GM19238 (cell line): ENCODE measurements around the gene ZHX3.
"Not testable (repeated sequence)": the region's sequence is repeated elsewhere in the genome, so short reads cannot be mapped to it uniquely, and the experiment has no call there.

Source experiments
- DNase-seq: peaks from one replicate; pipeline ENCODE4 v3.0.0; 2011; ENCODE audit warnings: low spot score; ENCODE audit not compliant: insufficient read length

Gene ZHX3

DNA sequence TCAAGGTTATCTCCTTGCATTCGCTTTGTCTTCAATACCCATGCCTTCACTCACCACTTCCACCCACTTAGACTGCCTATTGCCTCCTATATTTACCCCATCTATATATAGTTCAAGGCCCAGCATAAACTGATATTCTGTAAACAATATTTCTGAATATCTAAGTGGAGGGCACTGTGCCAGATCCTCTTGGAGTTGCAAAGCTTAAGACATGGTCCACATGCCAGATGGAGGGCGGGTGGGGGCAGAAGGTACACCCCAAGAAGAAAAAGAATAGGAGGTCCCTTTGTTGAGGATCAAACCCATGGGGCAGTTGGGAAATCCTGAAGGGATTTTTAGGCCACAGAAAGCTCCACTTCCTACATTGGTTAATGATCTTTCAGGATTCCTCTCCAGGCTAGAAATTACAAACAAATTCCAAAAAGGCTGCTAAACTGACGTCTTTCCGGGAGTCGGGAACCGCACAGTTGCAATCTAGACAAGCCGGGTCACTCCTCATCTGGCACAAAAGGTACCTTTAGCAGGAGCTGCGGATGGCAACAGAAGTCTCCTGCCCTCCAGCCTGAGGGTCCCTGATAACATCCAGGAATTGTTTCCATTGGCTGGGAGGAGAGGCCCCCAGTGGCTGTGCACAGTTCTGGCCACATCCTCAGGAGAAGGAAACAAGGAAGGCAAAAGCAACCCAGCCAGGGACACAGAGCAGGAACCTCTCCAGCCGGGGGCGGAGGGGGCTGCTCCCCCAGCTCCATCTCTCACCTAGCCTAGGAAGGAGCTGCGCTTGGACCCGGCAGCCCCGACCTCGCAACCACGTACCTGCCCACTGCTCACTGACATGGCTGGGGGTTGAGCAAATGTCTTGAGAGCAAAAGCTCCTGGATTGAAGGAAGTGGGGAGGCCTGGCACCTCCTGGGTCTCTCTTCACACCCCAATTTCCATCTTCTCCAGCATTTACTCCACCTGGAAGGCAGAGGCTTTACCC lies 17.2 kb upstream of the ZHX3 start:
- DNase-seq, result no peak

DNA sequence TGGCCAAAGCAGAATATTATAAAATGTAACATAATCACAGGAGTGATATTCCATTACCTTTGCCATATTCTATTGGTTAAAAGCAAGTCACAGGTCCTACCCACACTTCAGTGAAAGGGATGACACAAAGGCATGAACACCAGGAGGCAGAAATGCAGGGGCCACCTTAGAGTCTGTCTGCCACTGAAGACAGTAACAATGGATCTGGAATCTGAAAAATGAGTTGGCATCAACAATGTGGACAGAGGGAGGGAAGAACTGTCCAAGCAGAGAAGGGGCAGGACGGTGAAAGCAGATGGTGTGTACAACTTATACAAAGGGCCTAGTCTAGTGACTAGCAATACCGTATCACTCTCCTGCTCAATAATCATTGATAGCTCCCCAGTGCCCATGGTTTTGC lies 16.5 kb upstream of the ZHX3 start:
- DNase-seq, result no peak

DNA sequence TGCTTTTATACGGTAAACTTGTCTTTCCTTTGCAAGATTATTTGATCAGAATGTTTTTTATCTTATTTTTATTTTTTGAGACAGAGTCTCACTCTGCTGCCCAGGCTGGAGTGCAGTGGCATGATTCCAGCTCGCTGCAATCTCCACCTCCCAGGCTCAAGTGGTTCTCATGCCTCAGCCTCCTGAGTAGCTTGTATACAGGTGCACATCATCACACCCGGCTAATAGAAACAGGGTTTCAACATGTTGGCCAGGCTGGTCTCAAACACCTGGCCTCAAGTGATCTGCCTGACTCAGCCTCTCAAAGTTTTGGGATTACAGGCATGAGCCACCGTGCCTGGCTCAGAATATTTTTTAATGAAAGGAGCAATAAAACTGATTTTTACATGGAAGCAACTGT lies 14.2 kb upstream of the ZHX3 start:
- DNase-seq, result no peak

DNA sequence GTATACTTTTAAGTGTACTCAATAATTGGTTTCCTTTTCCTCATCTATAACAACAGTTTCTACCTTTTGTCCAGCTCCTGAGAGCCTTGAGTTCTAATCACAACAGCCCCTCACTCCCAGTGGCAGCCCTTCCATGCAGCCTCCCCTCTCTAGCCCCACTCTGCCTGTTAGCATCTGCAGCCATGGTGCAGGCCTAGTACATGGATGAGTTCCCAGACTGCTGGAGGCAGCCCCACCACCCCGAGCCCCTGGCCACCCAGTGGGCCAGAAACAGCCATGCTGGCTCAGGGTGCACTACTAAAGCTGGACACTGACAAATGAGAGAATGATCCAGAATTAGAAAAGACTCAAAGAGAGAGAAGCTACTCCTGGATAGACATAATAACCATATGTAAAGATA lies 13.4 kb upstream of the ZHX3 start:
- DNase-seq, result no peak

DNA sequence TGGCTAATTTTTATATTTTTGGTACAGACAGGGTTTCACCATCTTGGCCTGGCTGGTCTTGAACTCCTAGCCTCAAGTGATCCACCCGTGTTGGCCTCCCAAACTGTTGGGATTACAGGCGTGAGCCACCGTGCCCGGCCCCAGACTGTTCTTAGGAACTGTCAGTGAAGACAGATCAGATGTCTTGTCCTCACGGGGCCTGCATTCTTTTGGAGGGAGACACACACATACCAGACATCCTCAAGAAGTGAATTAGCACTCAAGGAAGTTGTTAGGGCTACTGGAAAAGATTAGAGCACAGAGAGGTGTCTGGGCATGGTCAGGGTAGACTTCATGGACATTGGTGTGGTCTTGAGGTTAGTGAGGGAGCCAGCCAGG lies 12.8 kb upstream of the ZHX3 start:
- no peak for DNase-seq

DNA sequence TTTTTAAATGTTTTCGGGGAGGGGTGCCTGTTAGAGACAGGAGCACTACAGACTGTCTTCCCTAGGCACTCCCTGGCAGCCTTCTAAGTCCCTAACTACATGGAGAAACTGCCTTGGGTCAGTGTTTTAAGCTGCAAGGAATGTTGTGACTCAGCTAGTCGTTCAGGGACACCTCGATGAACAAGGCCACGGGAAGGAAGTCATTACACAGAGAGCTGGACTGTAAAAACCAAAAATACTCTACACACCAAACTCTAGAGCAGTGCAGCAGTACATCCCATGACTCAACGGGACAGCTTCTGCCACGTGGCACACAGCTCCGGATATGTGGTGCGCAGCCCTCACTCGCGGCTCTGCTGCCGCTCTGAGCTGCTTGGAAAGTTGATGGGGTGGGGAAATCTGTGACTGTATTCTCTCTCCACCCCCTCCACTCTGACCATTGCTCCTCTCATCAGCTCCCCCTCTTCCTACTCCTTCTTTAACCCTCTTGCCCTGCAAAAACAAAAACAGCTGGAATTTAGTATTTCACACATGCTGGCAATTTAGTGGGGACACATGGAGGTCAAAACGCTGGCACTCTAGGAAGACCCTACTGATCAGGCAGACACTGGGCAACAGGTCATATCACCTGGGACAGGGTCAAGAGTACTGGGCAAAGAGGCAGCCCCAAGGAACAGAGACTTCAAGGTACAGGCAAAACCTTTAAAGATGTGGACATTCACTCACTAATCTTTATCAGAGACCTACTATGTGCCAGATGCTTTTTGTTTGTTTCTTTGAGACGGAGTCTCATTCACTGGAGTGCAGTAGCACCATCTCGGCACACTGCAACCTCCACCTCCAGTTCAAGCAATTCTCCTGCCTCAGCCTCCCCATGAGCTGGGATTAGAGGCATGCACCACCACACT lies 12.2 kb upstream of the ZHX3 start:
- no peak for DNase-seq

DNA sequence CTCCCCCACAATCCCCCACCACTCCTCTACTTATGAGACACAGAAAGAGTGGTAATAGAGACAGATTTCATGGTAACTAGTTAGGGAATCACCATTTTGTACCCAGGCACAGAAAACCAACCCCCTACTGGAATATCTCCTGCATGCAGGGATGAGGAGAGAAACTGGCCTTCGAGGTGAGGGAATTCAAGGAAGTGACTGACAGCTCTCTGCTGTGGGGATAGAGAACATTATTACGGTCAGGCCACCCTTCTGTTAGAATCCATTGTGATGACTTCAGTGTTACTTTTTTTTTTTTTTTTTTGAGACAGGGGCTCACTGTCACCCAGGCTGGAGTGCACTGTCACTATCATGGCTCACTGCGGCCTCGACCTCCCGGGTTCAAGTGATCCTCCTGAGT lies 9.6 kb upstream of the ZHX3 start:
- no peak for DNase-seq

DNA sequence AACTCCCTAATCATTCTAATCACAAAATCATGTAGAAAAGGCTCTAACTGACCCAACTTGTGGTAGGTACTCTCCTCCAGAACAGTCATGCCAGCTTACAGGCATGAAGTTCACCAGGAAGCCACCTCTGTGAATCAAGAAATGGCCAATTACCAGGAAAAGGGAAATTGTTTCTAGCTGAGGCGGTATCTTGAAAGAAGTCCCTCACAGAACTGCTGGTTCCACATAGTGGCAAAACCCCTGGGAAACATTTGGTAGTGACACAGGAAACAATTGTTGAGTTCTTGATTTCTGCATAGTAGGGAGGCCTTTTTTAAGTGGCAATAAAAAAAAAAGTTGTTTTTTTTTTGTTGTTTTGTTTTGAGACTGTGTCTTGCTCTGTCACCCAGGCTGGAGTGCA lies 3.4 kb upstream of the ZHX3 start:
- no peak for DNase-seq

DNA sequence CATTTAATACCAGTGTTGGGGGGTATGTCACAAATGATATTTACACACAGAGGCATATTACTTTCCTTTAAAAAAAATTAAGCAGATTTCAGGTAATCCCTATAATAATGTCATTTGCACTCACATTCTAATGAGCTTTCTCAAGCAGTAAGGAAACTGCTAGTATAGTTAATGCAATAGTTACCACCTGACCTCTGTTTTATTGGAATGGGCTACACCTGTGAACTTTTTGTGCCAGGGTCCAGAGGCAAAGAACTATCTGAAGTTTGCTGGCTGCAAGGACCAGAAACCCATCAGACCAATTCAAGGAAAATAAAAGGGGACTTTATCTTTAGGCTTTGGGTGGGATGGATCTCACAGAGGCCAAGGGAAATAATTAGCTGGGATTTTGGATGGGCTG lies 2.9 kb upstream of the ZHX3 start:
- DNase-seq, result no peak

DNA sequence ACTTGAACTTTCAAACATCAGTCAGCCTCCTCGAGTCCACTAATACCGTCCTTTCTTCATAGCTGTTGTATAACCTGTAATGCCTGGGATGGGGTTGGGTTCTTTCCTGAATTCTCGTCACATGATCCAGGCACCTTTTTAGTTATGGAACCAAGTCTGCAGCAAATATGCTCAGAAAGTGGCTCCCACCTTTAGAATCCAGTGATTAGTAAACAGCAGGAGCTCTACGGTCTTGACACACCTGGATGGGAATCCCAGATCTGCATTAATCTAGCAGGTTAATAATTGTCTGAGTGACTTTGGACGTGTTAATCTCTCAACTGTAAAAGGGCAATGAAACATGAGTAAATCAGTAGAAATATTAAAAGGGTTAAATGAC lies 729 bp upstream of the ZHX3 start:
- no peak for DNase-seq

DNA sequence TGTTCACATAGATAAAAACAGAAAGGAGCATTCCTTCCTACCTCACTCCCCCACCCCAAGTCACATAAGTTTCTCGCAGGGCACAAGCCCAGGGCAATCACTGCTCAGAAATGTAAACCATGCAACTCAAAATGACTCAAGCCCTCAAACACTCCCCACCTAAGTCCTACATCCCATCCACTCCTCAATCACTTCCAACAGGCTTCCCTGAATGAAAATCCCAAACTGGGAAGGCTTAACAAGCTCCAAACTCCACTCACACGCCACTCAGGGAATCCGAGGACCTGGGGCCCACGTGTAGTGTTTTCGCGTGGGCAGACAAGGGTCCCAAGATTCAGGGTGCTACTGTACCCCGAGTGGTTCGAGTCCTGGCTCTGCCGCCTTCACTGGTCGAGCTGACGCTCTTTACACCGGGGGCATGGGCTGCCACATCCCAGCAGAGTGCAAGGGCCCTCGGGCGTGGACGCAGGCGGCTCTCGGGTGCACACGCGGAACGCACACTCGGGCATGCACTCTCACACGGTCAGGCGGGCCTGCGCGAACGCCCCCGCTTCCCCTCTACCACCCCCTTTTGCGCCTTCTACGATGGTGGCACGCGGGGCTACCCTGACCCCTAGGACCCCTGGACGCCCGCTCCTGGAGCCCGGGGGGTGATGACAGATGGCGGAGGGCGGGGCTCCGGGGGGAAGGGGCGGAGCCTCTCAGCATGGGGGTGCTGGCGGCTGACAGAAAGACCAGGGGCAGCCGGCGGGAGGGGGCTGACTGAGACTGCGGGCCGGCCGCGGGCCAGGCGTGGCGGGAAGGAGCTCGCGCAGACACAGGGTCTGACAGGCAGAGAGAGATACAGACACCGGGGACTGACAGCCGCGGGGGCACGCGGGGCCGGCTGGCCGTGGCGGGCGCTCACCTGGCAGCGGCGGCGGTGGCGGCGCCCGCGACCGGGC lies 657 bp downstream of the ZHX3 start:
- peak; percentile 82 for DNase-seq

DNA sequence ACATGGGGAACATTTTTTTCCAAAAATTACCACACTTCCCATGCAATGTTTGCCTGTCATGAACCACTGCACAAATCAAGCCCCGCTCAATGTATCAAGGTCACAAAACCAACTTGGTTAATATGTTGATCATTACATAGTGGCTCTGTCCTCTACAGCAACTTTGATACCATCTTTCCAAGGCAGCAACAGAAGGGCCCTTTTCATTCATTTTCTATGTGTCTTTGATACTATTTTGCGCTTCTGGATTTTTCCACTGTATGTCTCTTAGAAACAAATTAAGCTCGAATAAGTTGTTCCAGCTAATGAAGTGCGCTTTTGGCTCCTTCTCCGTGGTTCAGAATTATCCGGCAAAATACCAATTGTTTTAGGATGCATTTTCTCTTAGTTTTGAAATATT lies 1.5 kb downstream of the ZHX3 start:
- DNase-seq, result no peak

DNA sequence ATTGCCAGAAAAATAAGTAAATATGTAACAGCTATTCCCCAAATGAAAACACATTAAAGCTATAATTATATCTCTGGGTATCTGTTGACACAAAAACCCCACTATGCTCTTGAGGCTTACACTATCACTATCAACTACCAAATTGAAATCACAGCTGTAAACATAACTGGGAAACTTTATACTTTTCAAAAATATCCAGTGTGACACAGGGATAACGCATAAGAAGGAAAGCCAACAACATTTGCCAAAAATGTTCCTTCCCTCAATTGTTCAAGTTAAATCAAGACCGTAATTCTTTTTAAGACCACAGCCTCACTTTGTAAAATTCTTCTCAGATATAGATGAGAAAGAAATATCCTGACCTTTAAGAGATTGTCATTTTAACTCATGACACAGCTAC lies 3.1 kb downstream of the ZHX3 start:
- no peak for DNase-seq

DNA sequence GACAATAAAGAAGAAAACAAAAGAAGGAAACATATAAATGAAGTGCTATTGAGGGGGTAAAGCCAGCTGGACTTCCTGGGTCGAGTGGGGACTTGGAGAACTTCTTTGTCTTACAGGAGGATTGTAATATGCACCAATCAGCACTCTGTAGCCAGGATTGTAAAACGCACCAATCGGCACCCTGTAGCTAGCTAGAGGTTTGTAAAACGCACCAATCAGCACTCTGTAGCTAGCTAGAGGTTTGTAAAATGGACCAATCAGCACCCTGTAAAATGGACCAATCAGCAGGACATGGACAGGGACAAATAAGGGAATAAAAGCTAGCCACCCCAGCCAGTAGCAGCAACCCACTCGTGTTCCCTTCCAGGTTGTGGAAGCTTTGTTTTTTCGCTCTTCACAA lies 5.5 kb downstream of the ZHX3 start:
- not testable (repeated sequence) for DNase-seq

DNA sequence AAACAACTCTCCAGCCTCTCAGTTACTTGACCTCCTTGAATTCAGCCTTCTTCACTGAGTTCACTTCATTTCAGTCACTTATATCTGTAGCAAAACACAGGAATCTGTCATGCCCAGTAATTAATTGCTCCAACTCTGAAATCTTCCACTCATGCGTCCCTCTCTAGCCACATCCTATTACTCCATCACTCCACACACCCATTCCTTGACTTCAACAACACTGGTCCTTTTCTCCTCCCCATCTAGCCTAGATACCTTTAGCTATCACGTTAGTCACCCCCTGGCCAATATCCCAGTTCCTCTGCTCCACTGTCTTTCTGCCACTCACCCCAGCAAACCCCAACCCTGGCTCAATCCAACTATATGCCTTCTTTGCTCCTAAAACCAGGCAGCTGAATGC lies 7.7 kb downstream of the ZHX3 start:
- no peak for DNase-seq

DNA sequence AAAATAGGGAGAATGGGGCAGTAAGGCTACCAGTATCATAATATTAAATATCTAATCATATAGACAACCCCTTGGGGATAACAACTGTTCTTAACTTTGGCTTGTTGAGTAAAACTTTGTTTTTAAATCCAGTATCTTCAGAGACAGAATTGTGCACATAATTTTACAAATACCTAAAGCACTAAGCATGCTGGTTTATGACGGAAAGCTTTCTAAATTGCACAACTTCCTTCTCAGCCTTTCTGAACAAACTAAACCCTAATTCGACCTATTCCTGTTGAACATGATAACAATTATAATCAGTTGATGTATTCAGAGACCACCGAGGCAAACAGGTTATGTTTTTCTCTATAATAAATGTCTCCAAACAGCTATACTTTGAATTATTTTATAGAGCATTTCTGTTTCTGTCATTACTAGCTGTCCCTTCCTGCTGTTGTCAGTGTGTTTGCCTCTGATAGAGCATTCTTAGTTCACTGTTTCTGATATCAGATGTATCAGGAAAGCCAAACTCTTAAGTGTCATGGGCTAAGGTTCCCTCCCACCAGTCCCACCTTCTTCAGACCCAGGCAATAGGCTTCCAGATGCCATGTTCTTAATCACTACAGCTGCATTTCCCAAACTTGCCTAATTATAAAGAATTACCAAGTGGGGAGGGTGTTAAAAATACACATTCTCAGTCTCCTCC lies 8.7 kb downstream of the ZHX3 start:
- no peak for DNase-seq

DNA sequence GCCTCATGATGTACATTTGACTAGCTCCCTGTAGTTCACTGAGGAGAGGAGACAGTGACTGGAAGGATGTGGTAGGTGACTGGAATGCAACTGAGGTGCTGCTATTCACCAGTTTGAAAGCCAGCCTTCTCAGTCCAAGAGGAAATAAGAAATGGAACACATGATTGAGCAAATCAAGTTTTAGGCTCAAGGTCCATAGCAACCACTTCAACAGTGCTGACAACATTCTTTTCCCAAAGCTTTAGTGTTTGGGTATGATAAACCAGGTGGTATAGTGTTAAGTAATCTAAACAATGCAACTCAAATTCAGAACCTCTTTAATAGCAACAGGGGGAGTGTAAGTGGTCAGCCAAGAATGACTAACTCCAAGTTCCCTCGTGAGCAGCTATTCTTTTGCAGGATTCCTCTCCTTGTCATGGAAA lies 9.2 kb downstream of the ZHX3 start:
- no peak for DNase-seq

DNA sequence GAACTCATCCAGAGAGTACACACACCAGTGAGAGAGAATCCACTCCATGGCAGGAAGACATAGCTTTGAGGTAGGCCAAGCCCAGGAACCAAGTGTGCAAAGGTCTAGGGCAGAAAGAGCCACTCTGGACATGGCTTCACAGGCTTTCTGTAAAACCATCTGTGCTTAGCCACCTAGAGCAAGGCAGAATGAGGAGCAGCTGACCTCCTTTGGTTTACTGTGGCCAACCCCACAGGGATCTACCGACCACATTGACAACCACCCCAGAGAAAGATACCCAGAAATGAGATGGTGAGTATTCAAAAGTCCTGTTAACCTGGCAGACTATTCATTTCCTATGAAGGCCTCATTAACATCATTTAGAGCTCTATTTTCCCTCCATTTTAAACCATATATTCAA lies 10.5 kb downstream of the ZHX3 start:
- DNase-seq, result no peak

DNA sequence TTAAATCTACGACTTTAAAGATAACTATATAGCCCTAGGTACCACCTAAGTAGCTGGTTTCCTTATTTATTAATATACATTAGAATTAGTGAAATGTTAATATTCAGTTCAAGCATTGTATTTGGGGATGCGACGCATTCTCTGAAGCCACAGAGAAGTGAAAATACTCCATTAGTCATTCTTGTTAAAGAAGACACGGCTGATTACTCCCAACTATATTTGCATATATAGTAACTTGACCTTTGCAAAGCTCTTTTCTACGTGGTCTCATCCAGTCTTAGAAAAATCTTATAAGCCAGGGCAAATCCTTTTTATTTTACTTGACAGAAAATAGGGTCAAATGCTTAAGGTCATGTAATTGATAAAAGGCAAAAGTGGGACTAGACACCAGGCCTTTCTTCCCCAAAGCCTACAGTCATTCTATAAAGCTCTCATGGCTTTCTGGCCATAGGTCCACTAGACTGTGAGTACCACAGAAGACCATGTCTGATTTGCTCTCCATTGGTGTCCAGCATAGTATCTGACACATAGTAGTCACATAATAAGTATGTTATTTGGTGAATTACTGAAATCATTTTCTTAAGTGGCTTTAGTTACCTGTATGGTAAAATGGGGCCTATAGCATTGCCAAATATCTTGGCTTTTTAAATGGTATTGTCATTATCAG lies 11.3 kb downstream of the ZHX3 start:
- peak; percentile 30 for DNase-seq

DNA sequence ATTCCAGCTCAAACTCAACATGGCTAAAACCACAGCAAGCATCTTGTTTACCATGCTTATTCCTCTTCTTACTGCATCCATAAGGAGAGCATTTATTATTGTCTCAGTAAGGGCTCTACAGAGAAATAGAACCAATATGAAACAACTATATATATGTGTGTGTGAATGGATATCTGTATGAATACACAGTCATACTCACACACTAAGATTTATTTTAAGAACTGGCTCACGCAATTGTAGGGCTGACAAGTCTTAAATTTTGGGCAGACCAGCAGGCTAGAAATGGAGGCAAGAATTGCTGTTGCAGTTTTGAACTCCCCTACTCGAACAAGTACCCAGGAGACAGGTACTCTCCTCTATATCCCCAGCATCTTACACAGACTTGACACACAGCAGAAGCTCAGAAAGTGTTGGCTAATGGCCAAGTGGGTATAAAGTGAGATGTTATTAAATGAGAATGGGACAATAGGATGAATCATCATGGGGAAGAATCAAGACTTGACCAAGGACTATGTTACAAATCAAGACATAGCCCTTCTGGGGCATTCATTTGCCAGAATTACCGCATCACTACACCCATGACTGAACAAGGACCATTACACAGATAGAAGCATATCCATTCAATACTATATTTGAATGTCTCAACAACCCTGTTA lies 13.0 kb downstream of the ZHX3 start:
- no peak for DNase-seq
